DND-41 (cell line): Measurements from ENCODE around the gene M6PR.

Experiments used
- EZH2 ChIP-seq: IDR thresholded peaks from 3 replicates; pipeline ENCODE4 v1.6.1; 2012; ENCODE audit warnings: borderline replicate concordance, low read depth, mild to moderate bottlenecking, moderate library complexity, low read length, inconsistent platforms; ENCODE audit not compliant: severe bottlenecking
- TF ChIP-seq, protein P1 (sequence below): IDR thresholded peaks from 2 replicates; pipeline ENCODE4 v1.5.1; 2012; ENCODE audit warnings: borderline replicate concordance, low read length, moderate library complexity, mild to moderate bottlenecking; ENCODE audit not compliant: poor library complexity, severe bottlenecking; ENCODE audit errors: extremely low read depth

DNA sequence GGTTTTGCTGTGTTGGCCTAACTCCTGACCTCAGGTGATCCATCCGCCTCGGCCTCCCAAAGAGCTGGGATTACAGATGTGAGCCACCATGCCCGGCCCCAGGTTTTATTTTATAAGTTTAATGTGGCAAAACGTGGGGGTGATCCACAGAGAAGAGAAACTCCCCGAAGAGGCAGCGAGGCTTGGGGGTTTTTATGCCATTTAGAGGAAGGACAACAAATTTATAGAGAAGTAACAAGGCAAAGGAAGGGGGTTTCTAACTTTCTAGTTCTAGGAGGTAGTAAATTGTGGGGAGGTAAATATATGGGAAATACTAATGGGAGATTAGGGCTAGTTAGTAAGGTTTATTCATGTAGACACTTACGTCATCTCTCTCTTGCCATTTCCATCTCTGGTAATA lies 52.4 kb downstream of the M6PR start:
- TF ChIP-seq, protein P1, sequence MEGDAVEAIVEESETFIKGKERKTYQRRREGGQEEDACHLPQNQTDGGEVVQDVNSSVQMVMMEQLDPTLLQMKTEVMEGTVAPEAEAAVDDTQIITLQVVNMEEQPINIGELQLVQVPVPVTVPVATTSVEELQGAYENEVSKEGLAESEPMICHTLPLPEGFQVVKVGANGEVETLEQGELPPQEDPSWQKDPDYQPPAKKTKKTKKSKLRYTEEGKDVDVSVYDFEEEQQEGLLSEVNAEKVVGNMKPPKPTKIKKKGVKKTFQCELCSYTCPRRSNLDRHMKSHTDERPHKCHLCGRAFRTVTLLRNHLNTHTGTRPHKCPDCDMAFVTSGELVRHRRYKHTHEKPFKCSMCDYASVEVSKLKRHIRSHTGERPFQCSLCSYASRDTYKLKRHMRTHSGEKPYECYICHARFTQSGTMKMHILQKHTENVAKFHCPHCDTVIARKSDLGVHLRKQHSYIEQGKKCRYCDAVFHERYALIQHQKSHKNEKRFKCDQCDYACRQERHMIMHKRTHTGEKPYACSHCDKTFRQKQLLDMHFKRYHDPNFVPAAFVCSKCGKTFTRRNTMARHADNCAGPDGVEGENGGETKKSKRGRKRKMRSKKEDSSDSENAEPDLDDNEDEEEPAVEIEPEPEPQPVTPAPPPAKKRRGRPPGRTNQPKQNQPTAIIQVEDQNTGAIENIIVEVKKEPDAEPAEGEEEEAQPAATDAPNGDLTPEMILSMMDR, result no peak
- no peak for TF ChIP-seq EZH2
